Lower lobe of right lung (tissue), 2 donors: ENCODE measurements around the gene RPP40. TPM values are rescaled to one million over a fixed set of nuclear protein-coding genes. Genes with fewer than 3 reads are reported as not detected.

Experiments used
- ATAC-seq, 2 donors: fragments of 200-7000 bp; cut with Tn5 transposase; one replicate each; pipeline ENCODE4 v1.9.1; 2020 to 2022; ENCODE audit warnings: mild to moderate bottlenecking in 2 of 2, moderate library complexity in 2 of 2
- DNase-seq: peaks from one replicate; pipeline ENCODE4 v3.0.0-alpha.2; 2020
- H3K27ac ChIP-seq: fragments of 200-600 bp; one replicate; pipeline ENCODE4 v1.8.0; 2022
- H3K27me3 ChIP-seq: fragments of 200-600 bp; one replicate; pipeline ENCODE4 v1.8.0; 2022; ENCODE audit warnings: low read depth
- H3K36me3 ChIP-seq: fragments of 200-600 bp; one replicate; pipeline ENCODE4 v1.8.0; 2022; ENCODE audit warnings: mild to moderate bottlenecking
- H3K4me1 ChIP-seq: fragments of 200-600 bp; one replicate; pipeline ENCODE4 v1.8.0; 2022
- H3K4me3 ChIP-seq: fragments of 200-600 bp; one replicate; pipeline ENCODE4 v1.8.0; 2022; ENCODE audit warnings: mild to moderate bottlenecking
- H3K9me3 ChIP-seq: fragments of 200-600 bp; one replicate; pipeline ENCODE4 v1.8.0; 2022
- CTCF ChIP-seq: fragments of 200-600 bp; IDR thresholded peaks from one replicate; pipeline ENCODE4 v1.8.0; 2022; ENCODE audit warnings: antibody characterized with exemption, mild to moderate bottlenecking
- intact Hi-C: fragments of 100-400 bp; cut with DNase I; formaldehyde crosslinking; loops from one replicate; pipeline ENCODE4 v1.11.0; 2022
- total RNA-seq: library from RNA; stranded (reverse); fragmentation: NEBNext Ultra II Directional; extraction: Animal tissue kit (Norgen Biotek cat#: 25700); gene quantifications from one replicate; pipeline ENCODE4 v1.2.1, GENCODE V29; 2021
- donor health status: DM: no; HTN: yes; CAD: no; lungs with severe emphysema.

Gene RPP40
- total RNA-seq, 1 donor from 2014 or later: 2.5 TPM

DNA sequence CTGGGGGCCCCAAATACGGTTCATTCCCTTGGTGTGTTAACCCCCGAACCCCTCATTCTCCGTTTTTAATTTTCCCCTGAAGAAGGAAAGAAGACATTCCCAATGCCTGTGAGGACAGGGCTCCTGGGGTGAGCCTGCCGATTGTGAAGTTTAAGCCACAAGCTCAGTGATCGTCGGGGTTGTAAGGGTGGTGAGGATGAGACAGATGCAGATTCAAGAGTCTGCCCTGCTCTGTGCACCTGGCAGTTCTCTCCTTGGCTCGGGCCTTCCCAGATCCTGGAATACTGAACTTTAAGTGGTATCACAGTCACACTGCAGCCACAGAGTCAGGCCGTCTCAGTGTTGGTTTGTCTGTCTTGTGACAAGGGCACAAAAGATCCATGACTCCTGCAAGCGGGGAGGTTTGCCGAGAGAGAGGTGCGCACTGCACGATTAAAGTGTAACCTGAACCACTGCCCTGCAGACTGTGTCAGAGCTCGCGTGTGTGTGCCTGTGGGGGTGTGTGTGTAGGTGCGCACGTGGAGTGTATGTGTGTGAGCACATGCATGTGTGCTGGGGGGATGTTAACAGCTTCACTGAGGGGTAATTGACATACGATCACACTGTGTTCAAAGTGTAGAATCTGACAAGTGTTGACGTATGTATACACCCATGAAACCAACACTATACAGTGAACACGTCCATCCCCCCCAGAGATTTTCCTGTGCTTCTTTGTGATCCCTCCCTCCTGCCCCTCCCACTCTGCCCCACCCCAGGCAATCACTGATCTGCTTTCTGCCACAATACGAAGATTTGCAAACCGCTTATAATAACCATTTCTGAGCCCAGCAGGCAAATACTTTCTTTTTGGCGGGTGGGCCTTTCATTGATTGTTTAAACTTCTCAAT, 38.9 kb downstream of the RPP40 start:
- Histone ChIP-seq H3K9me3 (no peaks in the 10 kb centered on the region), H3K27ac (no peak overlapping the region), H3K27me3 (no peaks in the 10 kb centered on the region), H3K36me3 (no peaks in the 10 kb centered on the region), H3K4me3 (no peak overlapping the region), H3K4me1 (no peaks in the 10 kb centered on the region)
- DNase-seq (no peak), ATAC-seq (peak in 1 of 2 donors; percentile 21)
- TF ChIP-seq CTCF: no peak
- intact Hi-C loops: no loop called here

DNA sequence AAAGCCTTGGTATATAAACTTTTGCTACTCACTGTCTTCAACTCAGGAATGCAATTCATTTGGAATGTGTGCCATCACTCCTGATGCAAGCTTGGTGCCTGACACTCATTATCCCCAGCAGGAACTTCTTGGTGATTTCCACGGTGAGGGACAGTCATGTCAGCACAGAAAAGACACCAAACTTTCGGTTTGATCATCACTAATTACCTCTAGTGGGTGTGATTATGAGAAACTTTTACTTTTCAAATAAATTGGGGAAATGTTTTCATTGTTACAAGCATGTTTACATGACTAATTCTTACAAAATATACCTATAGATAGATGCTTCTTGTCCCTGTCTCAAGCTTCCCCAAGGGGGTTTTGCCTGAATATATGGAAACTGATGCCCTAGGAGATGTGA, 40.9 kb downstream of the RPP40 start:
- Histone ChIP-seq H3K36me3 (no peaks in the 10 kb centered on the region), H3K27ac (no peak overlapping the region), H3K4me3 (no peak overlapping the region), H3K4me1 (no peaks in the 10 kb centered on the region), H3K27me3 (no peaks in the 10 kb centered on the region), H3K9me3 (no peaks in the 10 kb centered on the region)
- intact Hi-C loops: no loop called here
- TF ChIP-seq CTCF: no peak
- no peak for ATAC-seq
- no peak for DNase-seq

DNA sequence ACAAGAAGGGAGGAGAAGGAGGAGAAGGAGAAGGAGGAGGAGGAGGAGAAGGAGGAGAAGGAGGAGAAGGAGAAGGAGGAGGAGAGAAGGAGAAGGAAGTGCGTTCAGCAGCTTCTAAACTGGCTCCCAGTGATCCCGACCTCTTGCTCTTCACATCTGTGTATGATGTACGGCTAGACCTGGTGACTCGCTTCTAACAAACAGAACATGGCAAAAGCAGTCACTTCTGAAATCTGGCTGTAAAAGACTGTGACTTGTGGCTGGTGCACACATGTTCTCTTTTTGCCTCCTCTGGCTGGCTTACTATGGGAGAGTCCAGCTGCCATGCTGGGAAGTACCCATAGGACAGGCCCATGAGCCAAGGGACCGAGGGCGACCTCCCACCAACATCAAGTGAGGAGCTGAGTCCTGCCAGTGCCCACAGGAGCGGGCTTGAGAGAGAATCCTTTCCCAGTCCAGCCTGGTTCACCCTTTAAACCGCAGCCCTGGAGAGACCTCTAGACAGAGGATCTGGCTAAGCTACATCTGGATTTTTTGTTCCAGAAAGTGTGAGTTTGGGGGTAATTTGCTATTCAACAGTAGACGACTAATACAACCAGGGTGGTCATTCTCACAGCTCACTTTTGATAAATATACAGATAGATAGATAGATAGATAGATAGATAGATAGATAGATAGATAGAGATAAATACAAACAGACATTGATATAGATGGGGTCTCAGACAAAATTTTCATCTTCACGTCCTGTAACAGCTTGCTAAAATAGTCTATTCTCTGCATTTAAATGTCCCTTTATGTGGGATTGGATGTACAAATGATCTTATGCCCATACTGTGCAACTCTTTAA, 42.3 kb downstream of the RPP40 start:
- ATAC-seq: no peak
- H3K4me3 ChIP-seq: no peak overlapping the region
- no peak for TF ChIP-seq CTCF

DNA sequence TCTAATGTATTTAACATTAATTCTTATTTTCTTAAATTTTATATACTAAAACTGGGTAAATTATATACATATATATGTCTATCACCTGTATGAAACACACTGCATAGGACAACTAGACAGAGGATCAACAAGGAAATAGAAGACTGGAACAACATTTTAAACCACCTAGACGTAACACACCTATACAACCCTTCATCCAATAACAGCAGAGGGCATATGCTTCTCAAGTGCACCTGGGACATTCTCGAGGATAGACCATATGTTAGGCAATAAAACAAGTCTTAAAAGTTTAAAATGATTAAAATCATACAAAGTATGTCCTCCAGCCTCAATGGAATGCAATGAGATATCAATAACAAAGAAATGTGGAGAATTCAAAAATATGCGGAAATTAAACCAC, 45.2 kb downstream of the RPP40 start:
- Histone ChIP-seq H3K27ac (no peak overlapping the region), H3K27me3 (no peaks in the 10 kb centered on the region), H3K4me3 (no peak overlapping the region), H3K36me3 (peaks cover 15% of the 10 kb centered on the region), H3K4me1 (no peaks in the 10 kb centered on the region), H3K9me3 (no peaks in the 10 kb centered on the region)
- ATAC-seq (no peak), DNase-seq (no peak)
- intact Hi-C loops: no loop called here
- TF ChIP-seq CTCF: no peak

More for the DNA sequence above, 42.3 kb downstream of the RPP40 start:
- no peaks in the 10 kb centered on the region for H3K4me1 ChIP-seq
- H3K27me3 ChIP-seq: no peaks in the 10 kb centered on the region
- no peak for DNase-seq
- no peaks in the 10 kb centered on the region for H3K36me3 ChIP-seq
- intact Hi-C loops: no loop called here
- H3K9me3 ChIP-seq: no peaks in the 10 kb centered on the region
- no peak overlapping the region for H3K27ac ChIP-seq

GRCh38 chr6:4957521-4958231, 46.2 kb downstream of the RPP40 start:
- peaks cover 22% of the 10 kb centered on the region for H3K36me3 ChIP-seq
- H3K27me3 ChIP-seq: no peaks in the 10 kb centered on the region
- H3K4me3 ChIP-seq: no peak overlapping the region
- ATAC-seq (no peak), DNase-seq (no peak)
- intact Hi-C loops: no loop called here
- TF ChIP-seq CTCF: no peak
- no peaks in the 10 kb centered on the region for H3K4me1 ChIP-seq
- no peaks in the 10 kb centered on the region for H3K9me3 ChIP-seq
- no peak overlapping the region for H3K27ac ChIP-seq
